SU-DHL-6 (cell line): ENCODE measurements around the gene PLRG1.

Source experiments
- CTCF ChIP-seq: fragments of 200-600 bp; sonication (generic); IDR thresholded peaks from one replicate; pipeline ENCODE4 v1.5.1; 2017; ENCODE audit warnings: antibody characterized with exemption, mild to moderate bottlenecking, low read length, moderate library complexity; ENCODE audit not compliant: insufficient read depth, poor library complexity, severe bottlenecking
- EZH2phosphoT487 ChIP-seq: fragments of 200-600 bp; sonication (generic), shearing (Covaris generic); conservative IDR thresholded peaks from 2 replicates; pipeline ENCODE4 v1.6.1; 2018; ENCODE audit warnings: mild to moderate bottlenecking, antibody characterized with exemption, low read length, moderate library complexity, mixed read lengths

GRCh38 chr4:154491341-154492271 is 58.6 kb downstream of the PLRG1 start, which contains the start of gene DCHS2:
- TF ChIP-seq CTCF, result no peak
- TF ChIP-seq EZH2phosphoT487, result no peak
